GM12874 (cell line): ENCODE results near the gene OR5B12.

ENCODE experiments used
- TF ChIP-seq, protein P1 (sequence below): IDR thresholded peaks from 2 replicates; pipeline ENCODE4 v1.5.1; 2011; ENCODE audit warnings: low read depth, mild to moderate bottlenecking, control low read depth, low read length, moderate library complexity; ENCODE audit not compliant: insufficient read depth

OR5B12 gene

DNA sequence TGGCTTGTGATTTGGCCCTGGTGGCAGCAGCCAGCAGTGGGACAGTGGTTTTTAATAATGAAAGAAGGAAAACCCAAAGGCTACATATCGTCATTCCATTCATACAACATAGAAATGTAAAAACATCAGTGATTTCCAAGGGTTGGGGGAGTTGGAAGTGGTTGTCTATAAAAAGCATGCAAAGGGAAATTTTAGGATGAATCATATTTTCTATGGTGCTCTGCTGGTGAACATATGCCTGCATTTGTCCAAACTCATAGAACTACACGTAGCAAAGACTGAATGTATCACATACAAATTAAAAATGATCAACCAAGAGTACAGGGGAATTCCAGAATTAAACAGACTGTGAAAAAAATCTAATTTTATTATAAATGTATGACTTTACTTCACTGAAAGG is 46.5 kb downstream of the OR5B12 start:
- TF ChIP-seq, protein P1, sequence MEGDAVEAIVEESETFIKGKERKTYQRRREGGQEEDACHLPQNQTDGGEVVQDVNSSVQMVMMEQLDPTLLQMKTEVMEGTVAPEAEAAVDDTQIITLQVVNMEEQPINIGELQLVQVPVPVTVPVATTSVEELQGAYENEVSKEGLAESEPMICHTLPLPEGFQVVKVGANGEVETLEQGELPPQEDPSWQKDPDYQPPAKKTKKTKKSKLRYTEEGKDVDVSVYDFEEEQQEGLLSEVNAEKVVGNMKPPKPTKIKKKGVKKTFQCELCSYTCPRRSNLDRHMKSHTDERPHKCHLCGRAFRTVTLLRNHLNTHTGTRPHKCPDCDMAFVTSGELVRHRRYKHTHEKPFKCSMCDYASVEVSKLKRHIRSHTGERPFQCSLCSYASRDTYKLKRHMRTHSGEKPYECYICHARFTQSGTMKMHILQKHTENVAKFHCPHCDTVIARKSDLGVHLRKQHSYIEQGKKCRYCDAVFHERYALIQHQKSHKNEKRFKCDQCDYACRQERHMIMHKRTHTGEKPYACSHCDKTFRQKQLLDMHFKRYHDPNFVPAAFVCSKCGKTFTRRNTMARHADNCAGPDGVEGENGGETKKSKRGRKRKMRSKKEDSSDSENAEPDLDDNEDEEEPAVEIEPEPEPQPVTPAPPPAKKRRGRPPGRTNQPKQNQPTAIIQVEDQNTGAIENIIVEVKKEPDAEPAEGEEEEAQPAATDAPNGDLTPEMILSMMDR: no peak

DNA sequence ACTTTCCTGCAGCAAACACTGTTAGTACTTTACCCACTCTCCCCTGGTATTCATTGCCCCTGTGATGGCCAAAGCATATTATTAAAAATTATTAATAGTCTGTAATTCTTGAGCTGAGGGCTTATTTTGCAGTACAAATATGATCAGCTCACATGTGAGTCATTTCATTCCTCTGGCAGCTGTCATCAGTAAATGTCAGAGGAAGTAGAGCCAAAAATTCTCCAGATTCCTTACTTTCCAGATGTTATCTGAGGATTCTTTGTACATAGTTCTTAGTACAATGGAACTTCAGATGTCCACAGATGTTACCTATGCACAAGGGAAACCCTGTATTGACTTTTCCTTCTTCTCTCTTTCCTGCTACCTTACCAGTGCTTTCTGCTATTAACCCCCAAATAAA is 47.8 kb downstream of the OR5B12 start:
- TF ChIP-seq, protein P1: no peak

DNA sequence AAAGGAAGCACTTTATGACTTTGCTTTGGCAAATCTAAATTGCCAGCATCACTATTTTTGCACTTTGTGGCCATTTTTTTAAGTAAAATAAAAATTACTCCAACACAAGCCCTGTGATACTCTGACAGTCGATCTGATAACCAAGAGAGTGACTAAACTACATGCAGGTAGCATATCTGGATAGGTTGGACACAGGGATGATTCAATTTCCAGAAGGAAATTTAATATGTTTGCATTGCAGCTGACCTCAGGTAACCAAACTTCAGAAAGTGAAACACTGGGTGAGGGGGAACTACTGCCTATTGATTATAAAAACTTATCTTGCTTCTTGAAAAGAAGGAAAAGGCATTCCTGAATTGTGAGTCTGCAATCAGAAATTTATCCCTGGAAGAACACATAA is 49.3 kb downstream of the OR5B12 start:
- TF ChIP-seq, protein P1: no peak

DNA sequence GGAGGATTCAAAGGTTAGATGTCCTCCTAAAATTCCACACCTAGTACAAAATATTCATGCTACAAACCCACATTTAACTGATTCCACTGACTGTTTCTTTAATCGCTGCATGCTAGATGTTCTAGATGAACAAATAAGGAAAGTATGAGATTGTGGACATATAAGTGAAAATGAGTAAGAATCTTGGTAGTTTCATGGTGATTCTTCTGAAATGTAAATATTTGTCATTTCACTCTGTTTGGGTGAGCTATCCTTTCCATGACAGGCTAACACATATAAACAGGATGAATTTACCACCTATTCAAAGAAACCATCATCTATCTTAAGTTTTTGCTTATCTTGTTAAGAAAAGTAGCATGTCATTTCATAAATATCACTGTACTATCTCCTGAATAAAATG is 50.2 kb downstream of the OR5B12 start:
- TF ChIP-seq, protein P1: no peak

DNA sequence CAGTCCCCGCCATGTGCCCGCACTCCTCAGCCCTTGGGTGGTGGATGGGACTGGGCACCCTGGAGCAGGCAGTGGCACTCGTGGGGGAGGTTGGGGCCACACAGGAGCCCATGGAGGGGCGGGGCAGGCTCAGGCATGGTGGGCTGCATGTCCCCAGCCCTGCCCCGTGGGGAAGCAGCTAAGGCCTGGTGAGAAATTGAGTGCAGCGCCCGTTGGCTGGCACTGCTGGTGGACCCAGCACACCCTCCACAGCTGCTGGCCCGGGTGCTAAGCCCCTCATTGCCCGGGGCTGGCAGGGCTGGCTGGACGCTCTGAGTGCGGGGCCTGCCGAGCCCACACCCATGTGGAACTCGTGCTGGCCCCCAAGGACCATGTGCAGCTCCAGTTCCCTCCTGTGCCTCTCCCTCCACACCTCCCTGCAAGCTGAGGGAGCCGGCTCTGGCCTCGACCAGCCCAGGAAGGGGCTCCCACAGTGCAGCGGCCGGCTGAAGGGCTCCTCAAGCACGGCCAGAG is 51.4 kb downstream of the OR5B12 start:
- TF ChIP-seq, protein P1: no peak
